Smooth muscle cell (in vitro differentiated cells): ENCODE results near the gene SEPTIN8. TPM values are rescaled to one million over a fixed set of nuclear protein-coding genes. Genes with fewer than 3 reads are reported as not detected.
"Not testable (repeated sequence)": the region's sequence is repeated elsewhere in the genome, so short reads cannot be mapped to it uniquely, and the experiment has no call there.

Source experiments
- DNase-seq: peaks from one replicate; lab custom pipeline; 2025; ENCODE audit not compliant: unreplicated experiment; lab: John Stamatoyannopoulos, UW
- H2AFZ ChIP-seq: fragments of 200-600 bp; sonication (generic); 2 replicates; pipeline ENCODE4 v1.6.0; 2016; ENCODE audit warnings: antibody characterized with exemption, low read depth, mild to moderate bottlenecking
- H3F3A ChIP-seq: fragments of 200-600 bp; sonication (generic); 2 replicates; pipeline ENCODE4 v1.6.0; 2017; ENCODE audit warnings: antibody characterized with exemption, low read depth
- H3K27ac ChIP-seq: fragments of 200-600 bp; sonication (generic); 2 replicates; pipeline ENCODE4 v1.5.1; 2016; ENCODE audit warnings: low read depth, mild to moderate bottlenecking
- H3K27me3 ChIP-seq: fragments of 200-600 bp; sonication (generic); 2 replicates; pipeline ENCODE4 v1.6.1; 2016; ENCODE audit warnings: low read depth, mild to moderate bottlenecking
- H3K36me3 ChIP-seq: fragments of 200-600 bp; sonication (generic); 2 replicates; pipeline ENCODE4 v1.5.1; 2016; ENCODE audit warnings: low read depth
- H3K4me1 ChIP-seq: fragments of 200-600 bp; sonication (generic); 2 replicates; pipeline ENCODE4 v1.5.1; 2016; ENCODE audit warnings: low read depth
- H3K4me2 ChIP-seq: fragments of 200-600 bp; sonication (generic); 2 replicates; pipeline ENCODE4 v1.6.0; 2016; ENCODE audit warnings: mild to moderate bottlenecking
- H3K4me3 ChIP-seq: fragments of 200-600 bp; sonication (generic); 2 replicates; pipeline ENCODE4 v1.5.1; 2016; ENCODE audit warnings: mild to moderate bottlenecking
- H3K79me2 ChIP-seq: fragments of 200-600 bp; sonication (generic); 2 replicates; pipeline ENCODE4 v1.6.0; 2016; ENCODE audit warnings: low read depth, mild to moderate bottlenecking
- H3K9ac ChIP-seq: fragments of 200-600 bp; sonication (generic); 2 replicates; pipeline ENCODE4 v1.6.0; 2016; ENCODE audit warnings: low read depth
- H3K9me3 ChIP-seq: fragments of 200-600 bp; sonication (generic); replicated peaks from 2 replicates; pipeline ENCODE4 v1.5.1; 2016; ENCODE audit warnings: low read depth
- H4K20me1 ChIP-seq: fragments of 200-600 bp; sonication (generic); 2 replicates; pipeline ENCODE4 v1.6.0; 2016; ENCODE audit warnings: low read depth
- WGBS: methylation state at CpG from one replicate; pipeline ENCODE4 v1.1.7; 2016; ENCODE audit warnings: low lambda C conversion rate; 5-methylcytosine and 5-hydroxymethylcytosine counted together
- polyA plus RNA-seq: library from polyadenylated mRNA; unstranded; fragments of >200 nt; fragmentation: Nextera tagmentation; extraction: Ambion mirVana; gene quantifications from 2 replicates; pipeline ENCODE4 v1.2.1, GENCODE V29; 2016
- total RNA-seq: library from RNA; depleted of rRNA; stranded (reverse); fragments of >200 nt; gene quantifications from 2 replicates; pipeline ENCODE4 v1.2.3, GENCODE V29; 2014
- TF ChIP-seq, protein P1 (sequence below): fragments of 200-600 bp; sonication (generic); IDR thresholded peaks from 2 replicates; pipeline ENCODE4 v1.5.1; 2017; ENCODE audit warnings: borderline replicate concordance, mild to moderate bottlenecking, antibody characterized with exemption; ENCODE audit not compliant: insufficient read depth, poor library complexity, severe bottlenecking

SEPTIN8 gene
- total and polyA plus RNA-seq, 2 experiments from 2014 or later, result 26.3 to 68.1 TPM

DNA sequence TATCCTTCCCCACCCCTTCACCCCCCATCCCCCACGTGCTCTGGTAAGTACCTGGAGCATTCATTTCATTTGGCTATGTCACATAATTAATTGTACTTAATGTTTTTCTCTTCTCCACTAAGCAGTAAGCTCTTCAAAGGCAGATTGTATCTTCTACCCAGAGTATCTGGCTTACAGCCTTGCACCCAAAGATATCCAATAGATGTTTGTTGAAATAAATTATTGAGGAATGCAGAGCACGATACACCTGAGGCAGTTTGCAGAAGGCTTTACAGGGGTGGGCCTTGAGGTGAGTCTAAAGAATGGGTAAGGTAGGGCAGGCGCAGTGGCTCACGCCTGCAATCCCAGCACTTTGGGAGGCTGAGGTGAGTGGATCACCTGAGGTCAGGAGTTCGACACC, 33.6 kb upstream of the SEPTIN8 start:
- H4K20me1 ChIP-seq, result no peaks in the 10 kb centered on the region
- 89% methylated on average over 5 of the region's 5 CpGs for WGBS
- no peak overlapping the region for H3K27ac ChIP-seq
- H3F3A ChIP-seq, result peaks cover 6% of the 10 kb centered on the region
- H3K9me3 ChIP-seq, result no peaks in the 10 kb centered on the region
- H2AFZ ChIP-seq, result no peak overlapping the region
- peaks cover 6% of the 10 kb centered on the region for H3K4me1 ChIP-seq
- no peak for DNase-seq
- TF ChIP-seq, protein P1, sequence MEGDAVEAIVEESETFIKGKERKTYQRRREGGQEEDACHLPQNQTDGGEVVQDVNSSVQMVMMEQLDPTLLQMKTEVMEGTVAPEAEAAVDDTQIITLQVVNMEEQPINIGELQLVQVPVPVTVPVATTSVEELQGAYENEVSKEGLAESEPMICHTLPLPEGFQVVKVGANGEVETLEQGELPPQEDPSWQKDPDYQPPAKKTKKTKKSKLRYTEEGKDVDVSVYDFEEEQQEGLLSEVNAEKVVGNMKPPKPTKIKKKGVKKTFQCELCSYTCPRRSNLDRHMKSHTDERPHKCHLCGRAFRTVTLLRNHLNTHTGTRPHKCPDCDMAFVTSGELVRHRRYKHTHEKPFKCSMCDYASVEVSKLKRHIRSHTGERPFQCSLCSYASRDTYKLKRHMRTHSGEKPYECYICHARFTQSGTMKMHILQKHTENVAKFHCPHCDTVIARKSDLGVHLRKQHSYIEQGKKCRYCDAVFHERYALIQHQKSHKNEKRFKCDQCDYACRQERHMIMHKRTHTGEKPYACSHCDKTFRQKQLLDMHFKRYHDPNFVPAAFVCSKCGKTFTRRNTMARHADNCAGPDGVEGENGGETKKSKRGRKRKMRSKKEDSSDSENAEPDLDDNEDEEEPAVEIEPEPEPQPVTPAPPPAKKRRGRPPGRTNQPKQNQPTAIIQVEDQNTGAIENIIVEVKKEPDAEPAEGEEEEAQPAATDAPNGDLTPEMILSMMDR, result no peak
- H3K4me2 ChIP-seq, result no peak overlapping the region
- H3K79me2 ChIP-seq, result no peaks in the 10 kb centered on the region
- no peak overlapping the region for H3K4me3 ChIP-seq
- H3K9ac ChIP-seq, result no peak overlapping the region
- H3K36me3 ChIP-seq, result no peaks in the 10 kb centered on the region
- peaks cover 45% of the 10 kb centered on the region for H3K27me3 ChIP-seq

DNA sequence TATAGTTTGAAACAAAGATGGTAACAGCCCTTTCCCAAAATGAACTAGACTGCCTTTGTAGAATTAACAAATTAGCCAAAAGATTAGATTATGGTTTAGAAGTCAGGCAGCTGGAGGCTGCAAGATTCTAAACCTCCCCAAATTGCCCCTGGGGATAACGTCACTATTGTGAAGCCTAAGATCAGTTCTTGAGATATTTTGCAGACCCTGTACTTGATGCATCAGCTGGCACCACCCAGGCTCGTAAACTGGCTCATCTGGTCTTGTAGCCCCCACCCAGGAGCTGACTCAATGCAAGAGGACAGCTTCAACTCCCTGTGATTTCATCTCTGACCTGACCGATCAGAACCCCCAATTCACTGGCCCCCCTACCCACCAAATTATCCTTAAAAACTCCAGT, 31.8 kb upstream of the SEPTIN8 start:
- DNase-seq, result no peak
- Histone ChIP-seq H3K36me3 (no peaks in the 10 kb centered on the region), H3K4me3 (no peak overlapping the region), H3K27ac (no peak overlapping the region), H4K20me1 (no peaks in the 10 kb centered on the region), H2AFZ (peak overlapping the region; percentile 37), H3K9ac (no peak overlapping the region), H3K4me2 (no peak overlapping the region), H3F3A (peaks cover 6% of the 10 kb centered on the region), H3K9me3 (no peaks in the 10 kb centered on the region), H3K27me3 (peaks cover 28% of the 10 kb centered on the region), H3K79me2 (no peaks in the 10 kb centered on the region), H3K4me1 (peaks cover 6% of the 10 kb centered on the region)
- TF ChIP-seq, protein P1, result no peak
- 6% methylated on average over 3 of the region's 3 CpGs for WGBS

DNA sequence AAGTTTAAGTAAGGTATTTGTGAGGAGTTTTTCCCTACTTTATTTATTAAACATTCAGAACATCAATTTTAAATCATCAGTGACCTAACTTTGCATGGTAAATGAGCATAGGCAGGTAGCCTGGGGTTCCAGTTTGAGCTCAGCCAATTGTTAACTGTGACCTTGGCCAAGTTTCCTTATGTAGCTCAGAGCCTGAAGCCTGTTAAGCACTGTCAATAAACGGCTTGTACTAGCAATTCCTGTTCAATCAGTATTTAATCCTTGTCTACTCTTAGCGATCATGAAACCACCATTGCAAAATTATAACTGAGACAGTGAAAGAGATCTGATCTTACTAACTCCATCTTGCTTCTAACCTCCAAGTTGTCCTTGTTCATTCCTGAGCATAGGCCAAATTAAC, 31.4 kb upstream of the SEPTIN8 start:
- Histone ChIP-seq H3K4me3 (no peak overlapping the region), H3K9ac (no peak overlapping the region), H2AFZ (peak overlapping the region; percentile 37), H3K4me2 (no peak overlapping the region), H3K79me2 (no peaks in the 10 kb centered on the region), H4K20me1 (no peaks in the 10 kb centered on the region), H3K4me1 (peaks cover 6% of the 10 kb centered on the region), H3K27ac (no peak overlapping the region), H3K36me3 (no peaks in the 10 kb centered on the region), H3K9me3 (no peaks in the 10 kb centered on the region), H3K27me3 (peaks cover 24% of the 10 kb centered on the region), H3F3A (peaks cover 6% of the 10 kb centered on the region)
- TF ChIP-seq, protein P1, result no peak
- 19% methylated on average over 2 of the region's 2 CpGs for WGBS
- DNase-seq, result no peak

DNA sequence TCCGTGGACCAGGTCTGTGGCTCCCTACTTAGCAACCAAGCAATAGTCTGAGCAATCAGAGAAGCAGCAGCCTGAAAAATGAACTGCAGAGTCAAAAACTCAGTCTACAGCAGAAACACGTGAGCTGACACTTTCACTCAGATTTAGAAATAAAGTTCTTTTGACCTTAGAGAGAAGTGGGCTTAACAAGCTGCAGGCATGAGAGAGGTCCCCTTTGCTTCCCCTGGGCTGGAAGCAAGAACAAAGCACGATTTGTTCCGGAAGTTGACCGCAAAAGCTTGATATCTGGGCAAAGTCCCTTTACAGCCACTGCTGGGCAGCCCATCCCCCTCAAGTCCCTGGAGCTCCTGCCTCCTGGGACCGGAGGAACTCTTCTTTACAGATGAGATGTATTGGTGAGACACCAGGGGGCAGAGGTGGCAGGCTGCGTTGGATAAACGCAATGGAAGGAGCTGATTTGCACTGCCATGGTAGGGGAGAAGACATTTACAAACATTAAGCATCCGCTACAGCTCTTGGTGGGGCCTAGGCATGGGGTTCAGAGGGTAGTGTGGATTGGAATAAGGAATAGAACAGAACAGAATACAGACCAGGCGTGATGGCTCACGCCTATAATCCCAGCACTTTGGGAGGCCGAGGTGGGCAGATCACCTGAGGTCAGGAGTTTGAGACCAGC, 30.3 kb upstream of the SEPTIN8 start:
- Histone ChIP-seq H3F3A (peaks cover 6% of the 10 kb centered on the region), H3K79me2 (no peaks in the 10 kb centered on the region), H3K9me3 (no peaks in the 10 kb centered on the region), H3K27ac (no peak overlapping the region), H3K4me1 (peaks cover 2% of the 10 kb centered on the region), H3K36me3 (no peaks in the 10 kb centered on the region), H2AFZ (peak overlapping the region; percentile 1), H3K9ac (no peak overlapping the region), H3K27me3 (peaks cover 14% of the 10 kb centered on the region), H3K4me3 (no peak overlapping the region), H3K4me2 (no peak overlapping the region), H4K20me1 (no peaks in the 10 kb centered on the region)
- no peak for DNase-seq
- TF ChIP-seq, protein P1, result peak; percentile 11
- WGBS, result 53% methylated on average over 12 of the region's 12 CpGs

DNA sequence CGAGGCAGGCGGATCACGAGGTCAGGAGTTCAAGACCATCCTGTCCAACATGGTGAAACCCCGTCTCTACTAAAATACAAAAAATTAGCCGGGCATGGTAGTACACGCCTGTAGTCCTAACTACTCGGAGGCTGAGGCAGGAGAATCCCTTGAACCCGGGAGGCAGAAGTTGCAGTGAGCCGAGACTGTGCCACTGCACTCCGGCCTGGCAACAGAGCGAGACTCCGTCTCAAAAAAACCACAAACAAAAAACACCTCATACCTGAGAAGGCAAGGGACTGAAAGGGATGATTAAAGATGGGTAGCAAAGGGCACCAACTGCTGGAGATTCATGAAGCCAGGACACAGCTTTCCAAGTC, 29.7 kb upstream of the SEPTIN8 start:
- not testable (repeated sequence) for DNase-seq, H3K36me3 ChIP-seq, H3K4me2 ChIP-seq, H4K20me1 ChIP-seq, H3F3A ChIP-seq, H3K4me3 ChIP-seq, H3K4me1 ChIP-seq, H3K9ac ChIP-seq, H3K9me3 ChIP-seq, H3K79me2 ChIP-seq, H3K27ac ChIP-seq, H3K27me3 ChIP-seq
- 93% methylated on average over 12 of the region's 12 CpGs for WGBS
- peak overlapping the region; percentile 1 for H2AFZ ChIP-seq
